ENCODE results near the gene DCLK2.

DNA sequence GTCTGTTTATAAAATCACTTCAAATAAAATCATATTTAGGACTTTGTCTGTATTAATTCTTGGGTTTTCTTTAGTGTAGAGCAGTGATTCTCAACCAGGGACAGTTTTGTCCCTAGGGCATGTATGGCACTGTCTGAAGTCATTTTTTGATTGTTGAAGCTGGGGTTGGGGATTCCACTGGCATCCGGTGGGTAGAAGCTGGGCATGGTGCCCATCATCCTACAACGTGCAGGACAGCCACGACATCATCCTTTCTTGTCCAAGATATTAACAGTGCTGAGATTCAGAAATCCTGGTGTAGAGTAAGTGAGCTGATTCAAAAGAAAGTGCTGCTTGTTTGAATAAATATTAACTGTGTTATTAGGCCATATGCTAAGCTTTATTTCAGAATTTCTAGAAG is 28.6 kb downstream of the DCLK2 start:
- TF ChIP-seq SIN3A (IDR thresholded peaks at IDR 0.05; ENCODE audit: low read depth) (no peak), CEBPB (IDR thresholded peaks at IDR 0.05; ENCODE audit: low read depth) (no peak), TCF7L2 (IDR thresholded peaks at IDR 0.05; ENCODE audit: borderline replicate concordance, extremely low read depth, insufficient read depth, insufficient read length) (no peak), POLR2A (IDR thresholded peaks at IDR 0.05; ENCODE audit: borderline replicate concordance, extremely low read depth, insufficient read depth, insufficient read length) (no peak), POLR2AphosphoS5 (IDR thresholded peaks at IDR 0.05; ENCODE audit: low read depth, low read length) (no peak), EZH2phosphoT487 (IDR thresholded peaks at IDR 0.05; ENCODE audit: borderline replicate concordance) (no peak), CBX3 (IDR thresholded peaks at IDR 0.05; ENCODE audit: low read depth) (no peak), JUND (IDR thresholded peaks at IDR 0.05) (no peak), RAD21 (IDR thresholded peaks at IDR 0.05; ENCODE audit: low read depth) (no peak), EZH2 (IDR thresholded peaks at IDR 0.05) (no peak)
- TF ChIP-seq, protein P1, sequence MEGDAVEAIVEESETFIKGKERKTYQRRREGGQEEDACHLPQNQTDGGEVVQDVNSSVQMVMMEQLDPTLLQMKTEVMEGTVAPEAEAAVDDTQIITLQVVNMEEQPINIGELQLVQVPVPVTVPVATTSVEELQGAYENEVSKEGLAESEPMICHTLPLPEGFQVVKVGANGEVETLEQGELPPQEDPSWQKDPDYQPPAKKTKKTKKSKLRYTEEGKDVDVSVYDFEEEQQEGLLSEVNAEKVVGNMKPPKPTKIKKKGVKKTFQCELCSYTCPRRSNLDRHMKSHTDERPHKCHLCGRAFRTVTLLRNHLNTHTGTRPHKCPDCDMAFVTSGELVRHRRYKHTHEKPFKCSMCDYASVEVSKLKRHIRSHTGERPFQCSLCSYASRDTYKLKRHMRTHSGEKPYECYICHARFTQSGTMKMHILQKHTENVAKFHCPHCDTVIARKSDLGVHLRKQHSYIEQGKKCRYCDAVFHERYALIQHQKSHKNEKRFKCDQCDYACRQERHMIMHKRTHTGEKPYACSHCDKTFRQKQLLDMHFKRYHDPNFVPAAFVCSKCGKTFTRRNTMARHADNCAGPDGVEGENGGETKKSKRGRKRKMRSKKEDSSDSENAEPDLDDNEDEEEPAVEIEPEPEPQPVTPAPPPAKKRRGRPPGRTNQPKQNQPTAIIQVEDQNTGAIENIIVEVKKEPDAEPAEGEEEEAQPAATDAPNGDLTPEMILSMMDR (IDR thresholded peaks at IDR 0.05 in 2 of 3, conservative IDR thresholded peaks at IDR 0.05 in 1 of 3; ENCODE audit: borderline replicate concordance in 1 of 3, insufficient read depth in 1 of 3, low read depth in 2 of 3, low read length in 2 of 3) = no peak
- TF ChIP-seq, protein P2, sequence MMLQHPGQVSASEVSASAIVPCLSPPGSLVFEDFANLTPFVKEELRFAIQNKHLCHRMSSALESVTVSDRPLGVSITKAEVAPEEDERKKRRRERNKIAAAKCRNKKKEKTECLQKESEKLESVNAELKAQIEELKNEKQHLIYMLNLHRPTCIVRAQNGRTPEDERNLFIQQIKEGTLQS (IDR thresholded peaks at IDR 0.05) = no peak
- TF ChIP-seq, protein P3, sequence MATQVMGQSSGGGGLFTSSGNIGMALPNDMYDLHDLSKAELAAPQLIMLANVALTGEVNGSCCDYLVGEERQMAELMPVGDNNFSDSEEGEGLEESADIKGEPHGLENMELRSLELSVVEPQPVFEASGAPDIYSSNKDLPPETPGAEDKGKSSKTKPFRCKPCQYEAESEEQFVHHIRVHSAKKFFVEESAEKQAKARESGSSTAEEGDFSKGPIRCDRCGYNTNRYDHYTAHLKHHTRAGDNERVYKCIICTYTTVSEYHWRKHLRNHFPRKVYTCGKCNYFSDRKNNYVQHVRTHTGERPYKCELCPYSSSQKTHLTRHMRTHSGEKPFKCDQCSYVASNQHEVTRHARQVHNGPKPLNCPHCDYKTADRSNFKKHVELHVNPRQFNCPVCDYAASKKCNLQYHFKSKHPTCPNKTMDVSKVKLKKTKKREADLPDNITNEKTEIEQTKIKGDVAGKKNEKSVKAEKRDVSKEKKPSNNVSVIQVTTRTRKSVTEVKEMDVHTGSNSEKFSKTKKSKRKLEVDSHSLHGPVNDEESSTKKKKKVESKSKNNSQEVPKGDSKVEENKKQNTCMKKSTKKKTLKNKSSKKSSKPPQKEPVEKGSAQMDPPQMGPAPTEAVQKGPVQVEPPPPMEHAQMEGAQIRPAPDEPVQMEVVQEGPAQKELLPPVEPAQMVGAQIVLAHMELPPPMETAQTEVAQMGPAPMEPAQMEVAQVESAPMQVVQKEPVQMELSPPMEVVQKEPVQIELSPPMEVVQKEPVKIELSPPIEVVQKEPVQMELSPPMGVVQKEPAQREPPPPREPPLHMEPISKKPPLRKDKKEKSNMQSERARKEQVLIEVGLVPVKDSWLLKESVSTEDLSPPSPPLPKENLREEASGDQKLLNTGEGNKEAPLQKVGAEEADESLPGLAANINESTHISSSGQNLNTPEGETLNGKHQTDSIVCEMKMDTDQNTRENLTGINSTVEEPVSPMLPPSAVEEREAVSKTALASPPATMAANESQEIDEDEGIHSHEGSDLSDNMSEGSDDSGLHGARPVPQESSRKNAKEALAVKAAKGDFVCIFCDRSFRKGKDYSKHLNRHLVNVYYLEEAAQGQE (IDR thresholded peaks at IDR 0.05; ENCODE audit: low read depth) = no peak

All from HCT116 (cell line).